ES-I3 (cell line): Measurements from ENCODE around the gene NXF1.
"Not testable (repeated sequence)": the region's sequence is repeated elsewhere in the genome, so short reads cannot be mapped to it uniquely, and the experiment has no call there.

Source experiments
- H3K36me3 ChIP-seq: 2 replicates; pipeline ENCODE4 v1.6.1; 2013; ENCODE audit warnings: mild to moderate bottlenecking, low read length, control low read depth, moderate library complexity; ENCODE audit not compliant: insufficient read depth
- H3K4me1 ChIP-seq: 2 replicates; pipeline ENCODE4 v1.6.1; 2013; ENCODE audit warnings: mild to moderate bottlenecking, control low read depth, low read length; ENCODE audit not compliant: insufficient read depth
- H3K9ac ChIP-seq: 2 replicates; pipeline ENCODE4 v1.6.1; 2013; ENCODE audit warnings: low read depth, mild to moderate bottlenecking, low read length, moderate library complexity
- H3K9me3 ChIP-seq: 2 replicates; pipeline ENCODE4 v1.6.1; 2013; ENCODE audit warnings: mild to moderate bottlenecking, low read length, moderate library complexity; ENCODE audit not compliant: control insufficient read depth, insufficient read depth

NXF1 gene

GRCh38 chr11:62805076-62805892 is at the start of gene NXF1:
Gene NXF1 (minus strand): TSS chr11:62805440. CDS start chr11:62805356, 84 bp downstream.
- peak within 1 kb of the TSS; percentile 90 for H3K9ac ChIP-seq
- H3K9me3 ChIP-seq: no peaks in the 10 kb centered on the region
- H3K36me3 ChIP-seq: peaks cover 13% of the 10 kb centered on the region
- peaks cover 16% of the 10 kb centered on the region; the same call in 1 of the 2 replicates for H3K4me1 ChIP-seq

DNA sequence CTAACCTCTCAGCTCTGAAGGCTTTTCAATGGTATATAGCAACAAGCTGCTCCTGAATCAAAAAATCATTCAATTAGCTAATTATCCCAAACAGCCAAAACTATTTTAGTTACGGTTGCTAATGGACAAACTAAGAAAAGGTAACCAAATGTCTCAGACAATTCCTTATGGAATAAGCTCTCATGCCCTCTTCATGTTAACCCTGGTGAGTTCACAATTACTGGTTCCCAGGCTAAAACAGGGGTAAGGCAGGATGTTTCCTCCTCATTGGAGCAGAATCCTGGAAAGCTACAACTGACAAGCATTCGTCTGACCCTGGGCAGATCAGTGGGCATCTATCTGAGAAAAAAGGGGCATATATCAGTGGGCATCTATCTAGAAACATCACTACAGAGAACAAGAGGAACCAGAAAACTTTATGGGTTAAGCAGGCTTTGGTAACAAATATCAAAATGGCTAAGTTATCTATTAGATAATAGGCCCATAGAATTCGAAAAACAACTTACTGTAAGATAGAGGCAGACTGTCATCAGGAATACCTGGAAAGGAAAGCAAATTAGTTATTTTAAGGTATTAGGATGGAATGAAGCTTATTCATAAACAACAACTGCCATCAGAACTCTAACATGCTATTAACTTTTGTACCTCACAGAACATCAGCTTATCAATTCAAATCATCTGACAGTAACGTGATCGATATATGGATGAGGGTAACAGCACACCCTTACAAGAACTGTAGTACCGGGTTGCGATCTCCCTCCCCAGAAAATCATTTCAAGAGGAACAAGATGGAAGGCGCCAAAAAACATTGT is 49.0 kb upstream of the NXF1 start:
- H3K9ac ChIP-seq: peak overlapping the region; percentile 86
- H3K9me3 ChIP-seq: no peaks in the 10 kb centered on the region
- H3K36me3 ChIP-seq: peaks cover 36% of the 10 kb centered on the region
- H3K4me1 ChIP-seq: 0 out of 2 replicates have a peak, but pooled peaks cover 3% of the 10 kb centered on the region

DNA sequence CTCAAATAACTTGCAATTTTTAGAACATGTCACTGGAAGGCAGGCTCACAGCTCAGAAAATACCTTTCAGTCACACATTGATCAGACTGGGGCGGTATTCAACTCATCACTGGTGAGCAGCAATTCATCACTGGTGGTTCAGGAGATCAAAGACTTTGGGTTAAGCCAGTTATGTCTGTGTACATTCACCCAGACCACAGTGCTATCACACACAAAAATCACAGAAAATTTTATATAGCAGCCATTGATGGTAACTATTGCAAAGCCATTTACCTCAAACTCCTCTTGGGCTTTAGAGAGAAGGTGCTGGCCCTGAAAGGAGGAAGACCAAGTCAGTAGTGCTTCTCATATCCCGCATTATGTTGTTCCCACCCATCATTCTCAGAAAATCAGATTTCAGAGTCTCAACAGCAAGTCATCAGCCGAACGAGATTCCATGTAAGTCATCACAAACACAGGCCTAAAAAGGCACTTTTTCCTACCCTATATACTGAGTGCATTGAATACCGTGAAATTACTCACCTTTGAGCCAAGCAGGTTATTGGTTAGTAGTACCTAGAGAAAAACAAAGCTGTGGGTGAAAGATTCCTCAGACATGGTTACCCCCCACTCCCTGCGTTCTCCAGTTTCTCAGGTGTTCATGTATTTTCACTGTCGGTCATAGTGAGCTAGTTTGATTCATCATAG is 48.2 kb upstream of the NXF1 start:
- H3K9me3 ChIP-seq: no peaks in the 10 kb centered on the region
- H3K36me3 ChIP-seq: peaks cover 36% of the 10 kb centered on the region
- H3K4me1 ChIP-seq: 0 out of 2 replicates have a peak, but pooled peaks cover 3% of the 10 kb centered on the region
- H3K9ac ChIP-seq: peak overlapping the region; percentile 86

DNA sequence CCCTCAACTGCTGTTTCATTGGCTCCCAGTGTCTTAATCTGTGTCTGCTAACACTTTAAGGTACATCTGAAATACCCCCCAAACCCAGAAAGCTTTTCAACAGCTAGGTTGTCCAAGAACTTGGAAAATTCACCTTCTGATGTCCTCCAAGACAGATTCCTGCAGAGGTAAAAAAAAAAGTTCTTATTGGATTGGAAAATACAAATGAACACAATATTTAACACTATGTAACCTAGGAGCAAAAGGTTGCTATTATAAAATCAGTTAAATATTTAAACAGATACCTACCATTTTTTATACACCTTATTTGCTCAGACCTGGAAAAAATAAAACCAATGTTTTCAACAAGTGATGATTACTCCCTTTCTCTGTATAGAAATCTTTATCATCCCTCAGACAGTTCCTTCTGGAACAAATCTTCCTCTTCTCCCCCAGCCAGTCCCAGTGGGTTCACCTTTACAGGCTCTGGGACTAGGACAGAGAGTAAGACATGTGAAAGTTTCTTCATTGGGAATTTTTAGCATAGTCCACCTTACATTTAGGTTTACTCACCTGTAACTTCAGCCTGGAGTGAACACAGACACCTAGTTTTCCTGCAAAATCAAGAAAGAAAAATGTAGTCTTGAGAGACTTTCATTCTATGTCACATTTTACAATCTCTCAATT is 47.4 kb upstream of the NXF1 start:
- H3K36me3 ChIP-seq: peaks cover 36% of the 10 kb centered on the region
- H3K9ac ChIP-seq: peak overlapping the region; percentile 86; the same call in 1 of the 2 replicates

DNA sequence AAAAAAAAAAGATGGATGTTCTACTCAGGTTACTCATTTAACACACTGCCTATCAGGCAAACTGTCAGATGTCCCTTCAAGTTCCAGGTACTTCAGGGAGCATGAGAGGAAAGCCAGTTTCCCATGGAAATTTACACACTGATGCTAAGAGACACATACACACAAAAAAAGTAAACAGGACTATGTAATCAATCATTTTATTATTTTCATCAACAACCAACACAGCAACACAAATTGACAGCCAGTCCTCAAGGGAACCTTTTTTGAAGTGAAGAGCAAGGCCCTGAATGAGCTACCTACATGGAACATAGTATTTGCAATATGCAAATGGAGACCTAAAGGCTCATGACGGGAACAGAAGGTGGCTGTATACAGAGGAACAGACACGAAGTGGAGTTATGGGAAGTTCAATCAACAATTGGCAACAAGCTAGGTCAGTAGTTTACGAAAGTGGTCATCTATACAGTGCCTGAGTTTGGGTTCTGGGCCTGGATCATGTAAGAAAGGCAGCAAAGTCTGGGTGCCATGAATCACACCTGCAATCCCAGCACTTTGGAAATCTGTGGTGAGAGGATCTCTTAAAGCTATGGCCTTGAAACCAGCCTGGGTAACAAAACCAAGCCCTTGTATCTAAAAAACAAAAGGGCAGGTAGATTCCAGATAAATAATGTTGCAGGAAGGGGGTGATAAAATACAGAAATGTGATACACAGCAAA is 46.7 kb upstream of the NXF1 start:
- Histone ChIP-seq H3K9ac (no peak overlapping the region), H3K4me1 (0 out of 2 replicates have a peak, but pooled peaks cover 3% of the 10 kb centered on the region), H3K9me3 (no peaks in the 10 kb centered on the region), H3K36me3 (peaks cover 36% of the 10 kb centered on the region)

More for the DNA sequence above, 47.4 kb upstream of the NXF1 start:
- Histone ChIP-seq H3K4me1 (0 out of 2 replicates have a peak, but pooled peaks cover 3% of the 10 kb centered on the region), H3K9me3 (no peaks in the 10 kb centered on the region)

GRCh38 chr11:62850911-62851806 is 45.9 kb upstream of the NXF1 start:
- Histone ChIP-seq H3K9ac (no peak overlapping the region), H3K9me3 (0 out of 2 replicates have a peak, but pooled peaks cover 2% of the 10 kb centered on the region), H3K4me1 (0 out of 2 replicates have a peak, but pooled peaks cover 3% of the 10 kb centered on the region), H3K36me3 (peaks cover 36% of the 10 kb centered on the region)

DNA sequence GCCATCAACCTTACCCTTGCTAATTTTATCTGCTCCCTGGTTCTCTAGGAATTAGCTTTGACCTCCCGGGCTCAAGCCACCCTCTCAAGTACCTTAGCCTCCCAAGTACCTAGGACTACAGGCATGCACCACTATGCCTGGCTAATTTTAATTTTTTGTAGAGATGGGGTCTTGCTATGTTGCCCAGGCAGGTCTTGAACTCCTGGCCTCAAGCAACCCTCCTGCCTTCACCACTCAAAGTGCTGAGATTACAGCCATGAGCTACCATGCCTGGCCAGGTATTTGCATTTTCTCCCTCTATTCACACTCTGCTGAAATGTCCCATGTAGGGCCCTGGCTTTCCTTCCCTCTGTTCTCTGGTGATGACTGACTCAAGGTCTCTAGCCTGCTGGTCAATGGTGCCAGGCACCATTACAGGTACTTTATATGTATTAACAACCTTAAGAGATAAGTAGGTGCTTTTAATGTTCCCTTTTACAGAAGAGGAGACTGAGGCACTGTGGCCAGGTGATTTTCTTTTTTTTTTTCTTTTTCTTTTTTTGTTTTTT is 42.6 kb upstream of the NXF1 start:
- no peak overlapping the region for H3K9ac ChIP-seq
- H3K4me1 ChIP-seq: no peaks in the 10 kb centered on the region
- 0 out of 2 replicates have a peak, but pooled peaks cover 2% of the 10 kb centered on the region for H3K9me3 ChIP-seq
- peaks cover 9% of the 10 kb centered on the region for H3K36me3 ChIP-seq

DNA sequence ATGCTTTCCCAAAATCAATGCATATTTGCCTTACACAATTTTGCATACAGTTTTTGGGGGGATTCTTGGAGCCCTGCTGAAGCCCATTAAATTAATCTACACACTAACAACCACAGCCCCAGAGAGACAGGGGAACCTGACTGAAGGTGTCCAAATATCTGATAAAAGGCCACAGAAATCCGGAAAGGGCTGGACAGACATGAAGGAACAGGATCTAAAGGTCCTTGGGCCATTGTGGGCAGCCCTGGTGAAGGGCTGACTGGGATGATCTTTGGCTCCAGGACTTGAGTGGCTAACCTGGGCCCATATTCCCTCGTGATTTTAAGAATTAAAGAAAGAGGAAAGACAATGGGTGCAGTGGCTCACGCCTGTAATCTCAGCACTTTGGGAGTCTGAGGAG is 40.9 kb upstream of the NXF1 start:
- no peaks in the 10 kb centered on the region for H3K36me3 ChIP-seq
- H3K9ac ChIP-seq: no peak overlapping the region

DNA sequence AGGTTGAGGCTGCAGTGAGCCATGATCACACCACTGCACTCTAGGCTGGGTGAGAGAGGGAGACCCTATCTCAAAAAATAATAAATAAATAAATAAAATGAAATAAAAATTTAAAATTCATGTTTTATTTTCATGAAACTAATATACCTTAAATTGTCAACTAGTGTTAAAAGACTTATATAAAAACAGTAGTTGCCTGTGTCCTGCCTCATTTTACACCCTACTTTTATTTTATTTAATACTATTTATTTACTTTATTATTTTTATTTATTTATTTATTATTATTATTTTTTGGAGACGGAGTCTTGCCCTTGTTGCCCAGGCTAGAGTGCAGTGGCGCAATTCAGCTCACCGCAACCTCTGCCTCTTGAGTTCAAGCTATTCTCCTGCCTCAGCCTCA is 38.9 kb upstream of the NXF1 start:
- no peaks in the 10 kb centered on the region for H3K4me1 ChIP-seq
- 0 out of 2 replicates have a peak, but pooled peaks cover 2% of the 10 kb centered on the region for H3K9me3 ChIP-seq
- H3K9ac ChIP-seq: no peak overlapping the region
- H3K36me3 ChIP-seq: no peaks in the 10 kb centered on the region

More for the DNA sequence above, 40.9 kb upstream of the NXF1 start:
- H3K9me3 ChIP-seq: 0 out of 2 replicates have a peak, but pooled peaks cover 2% of the 10 kb centered on the region
- H3K4me1 ChIP-seq: no peaks in the 10 kb centered on the region

GRCh38 chr11:62843466-62843865 is 38.2 kb upstream of the NXF1 start:
- no peak overlapping the region; the same call in 1 of the 2 replicates for H3K9ac ChIP-seq

GRCh38 chr11:62842891-62843290 is 37.7 kb upstream of the NXF1 start:
- not testable (repeated sequence) for H3K4me1 ChIP-seq, H3K9me3 ChIP-seq, H3K36me3 ChIP-seq
- peak overlapping the region; percentile 63 for H3K9ac ChIP-seq

More at GRCh38 chr11:62843466-62843865, 38.2 kb upstream of the NXF1 start:
- Histone ChIP-seq H3K4me1 (no peaks in the 10 kb centered on the region), H3K36me3 (no peaks in the 10 kb centered on the region), H3K9me3 (0 out of 2 replicates have a peak, but pooled peaks cover 2% of the 10 kb centered on the region)

DNA sequence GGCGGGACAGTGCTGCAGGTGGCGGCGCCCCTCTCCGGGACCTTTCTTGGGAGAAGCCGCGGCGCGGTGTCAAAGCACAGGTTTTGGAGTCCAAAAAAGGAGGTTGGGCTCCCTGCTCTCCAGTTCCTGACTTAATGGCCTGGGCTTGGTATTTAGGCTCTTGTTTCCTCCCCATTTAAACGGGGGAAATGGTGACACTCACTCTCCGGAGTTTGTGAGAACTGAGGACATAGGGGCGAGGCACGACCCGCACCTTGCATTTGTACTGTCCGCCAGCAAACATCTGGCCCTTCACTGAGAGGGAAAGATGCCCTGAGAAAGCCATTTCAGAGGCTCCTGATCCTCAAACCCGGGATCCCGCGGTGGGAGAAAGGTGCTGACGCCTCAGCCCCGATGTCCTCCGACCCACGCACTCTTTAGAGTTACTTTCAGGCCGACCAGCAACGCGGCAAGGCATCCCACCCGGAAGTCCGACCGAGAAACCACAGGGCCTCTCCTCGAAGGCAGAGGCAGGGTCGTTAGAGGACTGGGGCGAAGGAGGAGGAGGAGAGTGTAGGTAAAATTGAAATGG is 37.0 kb upstream of the NXF1 start:
- 0 out of 2 replicates have a peak, but pooled peaks cover 2% of the 10 kb centered on the region for H3K9me3 ChIP-seq
- H3K4me1 ChIP-seq: no peaks in the 10 kb centered on the region
- no peaks in the 10 kb centered on the region; the same call in 1 of the 2 replicates for H3K36me3 ChIP-seq
- H3K9ac ChIP-seq: peak overlapping the region; percentile 63
